Heart right ventricle (tissue), 16 donors: ENCODE data around the gene SPATS2. TPM values are rescaled to one million over a fixed set of nuclear protein-coding genes. Genes with fewer than 3 reads are reported as not detected.

Experiments used
- ATAC-seq, 8 donors: fragments of 200-7000 bp; cut with Tn5 transposase; one replicate each; pipeline ENCODE4 v1.9.1; 2020; ENCODE audit warnings: mild to moderate bottlenecking in 8 of 8, moderate library complexity in 8 of 8, moderate number of reproducible peaks in 1 of 8
- DNase-seq, 2 donors: peaks; one replicate each; pipeline ENCODE4 v3.0.0-alpha.2; 2020
- H3K27ac ChIP-seq, 10 donors: fragments of 200-600 bp; sonication (generic) in 2 of 10; one replicate each; pipeline versions ENCODE4 v1.5.0 to v1.8.0; 2020 to 2022; ENCODE audit warnings: mild to moderate bottlenecking in 3 of 10
- H3K27me3 ChIP-seq, 7 donors: fragments of 200-600 bp; one replicate each; pipeline ENCODE4 v1.8.0; 2021 to 2022; ENCODE audit warnings: mild to moderate bottlenecking in 2 of 7
- H3K36me3 ChIP-seq, 9 donors: fragments of 200-600 bp; sonication (generic) in 1 of 9; one replicate each; pipeline versions ENCODE4 v1.5.0 to v1.8.0; 2020 to 2022; ENCODE audit warnings: mild to moderate bottlenecking in 2 of 9
- H3K4me1 ChIP-seq, 9 donors: fragments of 200-600 bp; sonication (generic) in 1 of 9; one replicate each; pipeline versions ENCODE4 v1.5.0 to v1.8.0; 2020 to 2022; ENCODE audit warnings: mild to moderate bottlenecking in 4 of 9
- H3K4me3 ChIP-seq, 10 donors: fragments of 200-600 bp; sonication (generic) in 2 of 10; one replicate each; pipeline versions ENCODE4 v1.5.0 to v1.8.0; 2020 to 2022; ENCODE audit warnings: mild to moderate bottlenecking in 7 of 10, moderate library complexity in 2 of 10
- H3K9me3 ChIP-seq, 11 donors: fragments of 200-600 bp in 10 of 11; sonication (generic) in 2 of 11; one replicate each; pipeline versions ENCODE4 v1.5.0 to v1.8.0; 2013 to 2022; ENCODE audit warnings: mild to moderate bottlenecking in 2 of 11, control low read depth in 1 of 11, moderate library complexity in 1 of 11
- CTCF ChIP-seq, 9 donors: fragments of 200-600 bp; sonication (generic) in 2 of 9; IDR thresholded peaks; one replicate each; pipeline versions ENCODE4 v1.5.0 to v1.8.0; 2021 to 2022; ENCODE audit warnings: antibody characterized with exemption in 9 of 9, mild to moderate bottlenecking in 5 of 9, moderate library complexity in 1 of 9
- WGBS, 2 donors: extraction: QIAGEN DNeasy Blood & Tissue Kit; methylation state at CpG; one replicate each; pipeline ENCODE4 v1.1.7; 2013; ENCODE audit warnings: inconsistent platforms in 1 of 2; 5-methylcytosine and 5-hydroxymethylcytosine counted together
- intact Hi-C, 10 donors: fragments of 100-400 bp; cut with DNase I; formaldehyde crosslinking; loops; one replicate each; pipeline versions ENCODE4 v1.11.1 to v1.14.2; 2022
- polyA plus RNA-seq, 2 donors: library from polyadenylated mRNA; stranded (reverse); fragments of 200-250 nt; gene quantifications; one replicate each; pipeline ENCODE4 v1.2.3, GENCODE V29; 2013
- total RNA-seq, 10 donors: library from RNA; stranded (reverse); fragmentation: NEBNext Ultra II Directional in 3 of 10; extraction: Animal tissue kit (Norgen Biotek cat#: 25700) in 3 of 10; gene quantifications; one replicate each; pipeline versions ENCODE4 v1.2.1 to v1.2.4, GENCODE V29; 2021 to 2023
- donor health status: Arrhythmogenic right ventricular cardiomyopathy.
- donor health status: ischemic (EF 13 %, LVEDD 7.1; RV severe dilation, severe dysfunction).
- donor health status: healthy with polysubstance abuse.
- donor health status: DM: no; HTN: yes; CAD: no.
- donor health status: DM: no; HTN: no; CAD: no.
- donor health status: ischemic (EF 25% LVEDD 6.9; RV normal size, moderate dysfunction).
- donor health status: ischemic (EF 25% LVEDD 5.7; RV mildly dilated, moderate dysfunction).
- donor health status: healthy.
- donor health status: DM: yes; HTN: yes; CAD: no.
- donor health status: Ischemic cardiomyopathy.
- donor health status: ischemic (EF 35%, LVEDD 5.7; RV mildly dilated, moderate dysfunction).
- donor health status: nonischemic (EF 11% LVEDD 7.7; RV severe dilation, severe dysfunction).
- donor health status: DM: yes; HTN: yes; CAD: no.
- donor health status: PGD.
- donor health status: ischemic (EF 29% LVEDD 5.4; RV normal size, mild dysfunction).
- donor health status: nonischemic (EF 23%, LVEDD 6.1; RV moderate dilation, normal function).

Gene SPATS2
- total and polyA plus RNA-seq, 12 donors, result 3.5 to 11.5 (median 5.1) TPM

DNA sequence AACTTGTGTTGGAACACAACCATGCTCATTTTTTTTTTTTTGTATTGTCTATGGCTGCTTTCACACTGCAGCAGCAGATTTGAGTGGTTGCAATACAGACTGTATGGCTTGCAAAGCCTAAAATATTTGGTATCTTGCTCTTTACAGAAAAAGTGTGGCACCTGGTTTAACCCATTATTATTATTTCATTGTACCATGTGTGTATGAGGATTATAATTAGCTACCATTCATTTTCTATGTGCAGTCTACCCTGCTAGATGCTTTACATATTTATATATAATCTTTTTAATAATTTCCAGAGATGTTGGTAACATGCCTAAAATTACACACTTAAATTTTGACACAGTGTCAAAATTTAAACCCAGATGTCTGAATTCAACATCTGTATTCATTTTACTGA is 37.7 kb downstream of the SPATS2 start:
- Histone ChIP-seq H3K36me3 (no peaks in the 10 kb centered on the region), H3K27me3 (no peaks in the 10 kb centered on the region), H3K27ac (no peak overlapping the region), H3K9me3 (no peaks in the 10 kb centered on the region), H3K4me3 (no peak overlapping the region), H3K4me1 (peaks cover 0 to 4% (median 0%) of the 10 kb centered on the region in 9 donors)
- DNase-seq, result no peak
- ATAC-seq, result no peak
- TF ChIP-seq CTCF (IDR thresholded peaks at IDR 0.05), result no peak
- intact Hi-C loops, result no loop called here

DNA sequence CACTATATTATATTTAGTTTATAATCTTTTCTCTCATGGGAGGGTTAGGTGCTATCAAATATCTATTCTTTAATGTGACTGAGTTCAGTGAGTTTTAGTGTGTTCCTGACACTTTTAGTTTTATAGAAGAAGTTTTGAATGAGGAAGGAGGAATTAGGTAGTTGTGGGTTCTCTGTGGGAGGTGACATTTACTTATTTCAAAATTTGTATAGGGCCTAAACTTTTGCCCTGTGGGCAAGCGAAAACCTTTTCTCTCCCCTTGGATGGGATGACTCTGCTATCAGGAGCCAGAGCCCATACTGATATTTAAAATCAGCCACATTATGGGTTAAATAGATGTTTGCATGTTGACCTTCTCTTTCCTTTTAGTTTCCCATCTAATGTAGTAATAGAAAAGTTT is 43.6 kb downstream of the SPATS2 start:
- WGBS, 2 donors, result 97% methylated on average over 1 of the region's 1 CpG
- H3K36me3 ChIP-seq, result no peaks in the 10 kb centered on the region
- H3K27me3 ChIP-seq, result no peaks in the 10 kb centered on the region
- ATAC-seq (no peak), DNase-seq (no peak)
- no peaks in the 10 kb centered on the region for H3K4me1 ChIP-seq
- H3K9me3 ChIP-seq, result no peaks in the 10 kb centered on the region
- H3K27ac ChIP-seq, result no peak overlapping the region
- intact Hi-C loops, result no loop called here
- no peak overlapping the region for H3K4me3 ChIP-seq
- no peak for TF ChIP-seq CTCF (IDR thresholded peaks at IDR 0.05)

- 92 to 93% methylated on average over 6 of the region's 6 CpGs for WGBS, 2 donors
- H3K4me3 ChIP-seq, result no peak overlapping the region
- no peak overlapping the region for H3K27ac ChIP-seq
- intact Hi-C loops, result no loop called here
- no peaks in the 10 kb centered on the region for H3K4me1 ChIP-seq
- no peaks in the 10 kb centered on the region for H3K27me3 ChIP-seq
- no peak for DNase-seq
- no peaks in the 10 kb centered on the region for H3K36me3 ChIP-seq
- H3K9me3 ChIP-seq, result no peaks in the 10 kb centered on the region
- no peak for TF ChIP-seq CTCF (IDR thresholded peaks at IDR 0.05)
- ATAC-seq, result no peak
Observed at GRCh38 chr12:49413010-49413409, 45.7 kb downstream of the SPATS2 start.

DNA sequence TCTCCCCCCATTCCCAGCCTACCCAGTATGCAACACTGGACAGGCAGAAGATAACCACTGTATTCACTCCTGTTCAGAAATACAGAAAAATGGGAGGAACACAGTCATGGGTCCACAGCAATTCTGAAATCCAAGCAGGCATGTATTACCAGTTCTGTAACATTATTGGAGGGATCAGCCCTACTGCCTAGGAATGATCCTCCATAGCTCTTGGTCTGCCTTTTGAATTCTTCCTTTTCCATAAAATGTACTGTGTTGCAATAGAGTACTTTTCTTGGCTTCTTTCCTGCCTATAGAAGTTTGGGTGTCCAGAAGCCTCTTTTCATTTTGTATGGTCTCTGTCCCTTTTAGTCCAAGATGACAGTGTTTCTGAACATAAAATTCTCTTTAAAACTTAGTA is 46.5 kb downstream of the SPATS2 start:
- H3K4me1 ChIP-seq, result peaks cover 0 to 7% (median 0%) of the 10 kb centered on the region in 9 donors
- DNase-seq, result no peak
- no peaks in the 10 kb centered on the region for H3K27me3 ChIP-seq
- intact Hi-C loops, result no loop called here
- no peak for TF ChIP-seq CTCF (IDR thresholded peaks at IDR 0.05)
- ATAC-seq, result no peak
- no peaks in the 10 kb centered on the region for H3K9me3 ChIP-seq
- H3K4me3 ChIP-seq, result no peak overlapping the region
- no peak overlapping the region for H3K27ac ChIP-seq
- no peaks in the 10 kb centered on the region for H3K36me3 ChIP-seq

DNA sequence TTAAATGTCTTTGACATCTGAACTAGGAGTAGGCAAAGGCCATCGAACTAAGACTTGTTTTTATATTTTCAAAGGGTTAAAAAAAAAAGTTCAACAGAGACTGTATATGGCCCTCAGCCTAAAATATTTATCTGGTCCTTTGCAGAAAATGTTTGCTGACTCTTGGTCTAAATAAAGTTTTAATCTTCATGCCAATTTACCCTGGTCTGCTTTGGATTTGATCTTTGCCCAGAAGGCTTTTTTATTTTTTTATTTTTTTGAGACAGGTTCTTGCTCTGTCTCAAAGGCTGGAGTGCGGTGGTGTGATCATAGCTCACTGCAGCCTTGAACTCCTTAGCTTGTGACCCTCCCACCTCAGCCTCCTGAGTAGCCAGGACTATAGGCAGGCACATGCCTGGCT is 47.1 kb downstream of the SPATS2 start:
- 89 to 95% methylated on average over 2 of the region's 2 CpGs for WGBS, 2 donors
- ATAC-seq (no peak), DNase-seq (no peak)
- Histone ChIP-seq H3K4me3 (no peak overlapping the region), H3K4me1 (peaks cover 0 to 13% (median 0%) of the 10 kb centered on the region in 9 donors), H3K27ac (no peak overlapping the region), H3K27me3 (no peaks in the 10 kb centered on the region), H3K36me3 (no peaks in the 10 kb centered on the region), H3K9me3 (no peaks in the 10 kb centered on the region)
- TF ChIP-seq CTCF (IDR thresholded peaks at IDR 0.05), result no peak
- intact Hi-C loops, result no loop called here
